ENCODE measurements around the gene LBP. TPM values are rescaled to one million over a fixed set of nuclear protein-coding genes. Genes with fewer than 3 reads are reported as not detected.

Gene LBP
- polyA plus RNA-seq, 1 donor from 2014 or later = not detected

GRCh38 chr20:38383147-38383546 is 36.9 kb downstream of the LBP start:
- no peak overlapping the region for H3K4me2 ChIP-seq (ENCODE audit: low read length)
- H3K27me3 ChIP-seq (ENCODE audit: insufficient read depth, low read depth, low read length) = no peaks in the 10 kb centered on the region

GRCh38 chr20:38386004-38386403 is 39.7 kb downstream of the LBP start:
- Histone ChIP-seq H3K4me3 (ENCODE audit: low read length) (no peak overlapping the region), H3K27me3 (ENCODE audit: insufficient read depth, low read depth, low read length) (no peaks in the 10 kb centered on the region), H3F3A (ENCODE audit: insufficient read depth, low read length, poor library complexity, severe bottlenecking) (no peaks in the 10 kb centered on the region), H3K79me2 (replicated peaks; ENCODE audit: insufficient read depth, low read length) (no peaks in the 10 kb centered on the region), H3K9me3 (ENCODE audit: low read length) (no peaks in the 10 kb centered on the region), H3K36me3 (ENCODE audit: insufficient read depth, low read length) (no peaks in the 10 kb centered on the region), H3K4me2 (ENCODE audit: low read length) (no peak overlapping the region), H3K9ac (ENCODE audit: low read length) (no peak overlapping the region), H3K9me2 (ENCODE audit: insufficient read depth, low read length) (no peaks in the 10 kb centered on the region), H3K27ac (ENCODE audit: low read length) (no peak overlapping the region), H4K20me1 (ENCODE audit: insufficient read depth) (no peaks in the 10 kb centered on the region), H2AFZ (ENCODE audit: low read depth, low read length) (no peak overlapping the region)
- TF ChIP-seq RAD21 (conservative IDR thresholded peaks at IDR 0.05) = no peak
- TF ChIP-seq EZH2 (IDR thresholded peaks at IDR 0.05; ENCODE audit: borderline replicate concordance, insufficient read depth, low read length, poor library complexity, severe bottlenecking) = no peak
- no peak for TF ChIP-seq MXI1 (conservative IDR thresholded peaks at IDR 0.05; ENCODE audit: poor library complexity, severe bottlenecking)
- no peak for TF ChIP-seq EP300 (conservative IDR thresholded peaks at IDR 0.05; ENCODE audit: poor library complexity, severe bottlenecking)
- no peak for TF ChIP-seq POLR2AphosphoS5 (IDR thresholded peaks at IDR 0.05)

More at GRCh38 chr20:38383147-38383546, 36.9 kb downstream of the LBP start:
- Histone ChIP-seq H2AFZ (ENCODE audit: low read depth, low read length) (no peak overlapping the region), H3K4me3 (ENCODE audit: low read length) (no peak overlapping the region), H3K9me3 (ENCODE audit: low read length) (no peaks in the 10 kb centered on the region), H4K20me1 (ENCODE audit: insufficient read depth) (no peaks in the 10 kb centered on the region), H3K9me2 (ENCODE audit: insufficient read depth, low read length) (no peaks in the 10 kb centered on the region), H3K27ac (ENCODE audit: low read length) (no peak overlapping the region), H3F3A (ENCODE audit: insufficient read depth, low read length, poor library complexity, severe bottlenecking) (no peaks in the 10 kb centered on the region), H3K36me3 (ENCODE audit: insufficient read depth, low read length) (no peaks in the 10 kb centered on the region), H3K9ac (ENCODE audit: low read length) (no peak overlapping the region), H3K79me2 (replicated peaks; ENCODE audit: insufficient read depth, low read length) (no peaks in the 10 kb centered on the region)
- TF ChIP-seq EZH2 (IDR thresholded peaks at IDR 0.05; ENCODE audit: borderline replicate concordance, insufficient read depth, low read length, poor library complexity, severe bottlenecking) = no peak
- TF ChIP-seq REST (IDR thresholded peaks at IDR 0.05; ENCODE audit: borderline replicate concordance) = no peak
- no peak for TF ChIP-seq EP300 (conservative IDR thresholded peaks at IDR 0.05; ENCODE audit: poor library complexity, severe bottlenecking)
- no peak for TF ChIP-seq TAF1 (IDR thresholded peaks at IDR 0.05; ENCODE audit: low read depth)

- Histone ChIP-seq H3K4me3 (ENCODE audit: low read length) (no peak overlapping the region), H4K20me1 (ENCODE audit: insufficient read depth) (no peaks in the 10 kb centered on the region), H3K9me2 (ENCODE audit: insufficient read depth, low read length) (no peaks in the 10 kb centered on the region), H3K36me3 (ENCODE audit: insufficient read depth, low read length) (no peaks in the 10 kb centered on the region), H3F3A (ENCODE audit: insufficient read depth, low read length, poor library complexity, severe bottlenecking) (no peaks in the 10 kb centered on the region), H2AFZ (ENCODE audit: low read depth, low read length) (no peak overlapping the region), H3K27ac (ENCODE audit: low read length) (no peak overlapping the region), H3K9ac (ENCODE audit: low read length) (no peak overlapping the region), H3K27me3 (ENCODE audit: insufficient read depth, low read depth, low read length) (no peaks in the 10 kb centered on the region), H3K4me2 (ENCODE audit: low read length) (no peak overlapping the region), H3K79me2 (replicated peaks; ENCODE audit: insufficient read depth, low read length) (no peaks in the 10 kb centered on the region), H3K9me3 (ENCODE audit: low read length) (no peaks in the 10 kb centered on the region)
- TF ChIP-seq TAF1 (IDR thresholded peaks at IDR 0.05; ENCODE audit: low read depth) = no peak
- no peak for TF ChIP-seq EP300 (conservative IDR thresholded peaks at IDR 0.05; ENCODE audit: poor library complexity, severe bottlenecking)
- TF ChIP-seq SMC3 (conservative IDR thresholded peaks at IDR 0.05; ENCODE audit: poor library complexity) = no peak
- no peak for TF ChIP-seq POLR2AphosphoS5 (IDR thresholded peaks at IDR 0.05)
- no peak for TF ChIP-seq RAD21 (conservative IDR thresholded peaks at IDR 0.05)
Measured at GRCh38 chr20:38386851-38387250, 40.6 kb downstream of the LBP start.

Data from neural cell (in vitro differentiated cells).